Right atrium auricular region (tissue), 2 donors: ENCODE measurements around the gene TBKBP1. TPM values are rescaled to one million over a fixed set of nuclear protein-coding genes. Genes with fewer than 3 reads are reported as not detected.

Experiments
- DNase-seq: peaks from one replicate; pipeline ENCODE4 v3.0.0-alpha.2; 2019; ENCODE audit warnings: low spot score
- H3K27ac ChIP-seq, 2 donors: fragments of 200-600 bp; sonication (generic); 1 replicate in 1 of 2; 2 replicates in 1 of 2; pipeline ENCODE4 v1.5.1; 2016 to 2019
- H3K27me3 ChIP-seq, 2 donors: fragments of 200-600 bp; sonication (generic); one replicate each; pipeline versions ENCODE4 v1.5.1 to v1.6.0; 2017 to 2019
- H3K36me3 ChIP-seq: fragments of 200-600 bp; sonication (generic); one replicate; pipeline ENCODE4 v1.5.1; 2016
- H3K4me1 ChIP-seq, 2 donors: fragments of 200-600 bp; sonication (generic); one replicate each; pipeline versions ENCODE4 v1.5.1 to v1.6.0; 2017 to 2019
- H3K4me3 ChIP-seq, 2 donors: fragments of 200-600 bp; sonication (generic); 1 replicate in 1 of 2; 2 replicates in 1 of 2; pipeline ENCODE4 v1.5.1; 2017 to 2019; ENCODE audit warnings: mild to moderate bottlenecking in 1 of 2, moderate library complexity in 1 of 2
- H3K9me3 ChIP-seq, 2 donors: fragments of 200-600 bp; sonication (generic); one replicate each; pipeline ENCODE4 v1.5.1; 2019
- total RNA-seq, 2 donors: library from RNA; depleted of rRNA; stranded (reverse); fragments of >200 nt; gene quantifications; one replicate each; pipeline ENCODE4 v1.1.0, GENCODE V29; 2016
- TF ChIP-seq, protein P1 (sequence below), 2 donors: fragments of 200-600 bp; sonication (generic); IDR thresholded peaks; one replicate each; pipeline ENCODE4 v1.5.1; 2019; ENCODE audit warnings: antibody characterized with exemption in 2 of 2

TBKBP1 gene
- total RNA-seq, 2 donors from 2014 or later, result 10.9 to 13.7 TPM

DNA sequence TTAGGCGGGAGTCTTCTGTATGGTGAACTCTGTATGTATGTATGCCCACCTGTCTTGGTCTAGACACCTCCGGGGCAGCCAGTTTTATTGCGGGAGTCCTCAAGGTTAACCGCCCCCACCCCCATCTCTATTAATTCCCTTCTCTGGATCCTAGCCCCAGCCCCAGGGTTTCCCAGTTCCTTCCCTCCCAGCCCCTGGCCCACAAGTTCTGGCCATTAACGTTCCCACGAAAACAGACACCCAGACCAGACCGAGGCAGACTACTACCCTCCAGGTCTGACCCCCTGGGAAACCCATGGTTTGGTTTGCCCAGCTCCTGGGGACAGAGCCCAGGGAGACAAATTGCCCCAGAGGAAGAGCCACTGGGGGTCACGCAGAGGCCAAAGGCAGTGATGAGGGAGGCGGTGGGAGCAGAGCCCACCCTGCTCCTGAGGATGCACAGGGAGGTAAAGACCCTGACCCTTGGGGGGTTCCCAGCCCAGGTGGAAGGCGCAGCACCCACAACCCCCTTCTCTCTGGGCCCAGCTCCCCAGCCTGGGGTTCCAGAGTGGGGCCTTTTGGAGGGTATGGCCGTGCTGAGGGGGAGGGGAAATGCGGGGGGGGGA, 8.5 kb downstream of the TBKBP1 start:
- peaks cover 0 to 22% of the 10 kb centered on the region in 2 donors for H3K4me1 ChIP-seq

DNA sequence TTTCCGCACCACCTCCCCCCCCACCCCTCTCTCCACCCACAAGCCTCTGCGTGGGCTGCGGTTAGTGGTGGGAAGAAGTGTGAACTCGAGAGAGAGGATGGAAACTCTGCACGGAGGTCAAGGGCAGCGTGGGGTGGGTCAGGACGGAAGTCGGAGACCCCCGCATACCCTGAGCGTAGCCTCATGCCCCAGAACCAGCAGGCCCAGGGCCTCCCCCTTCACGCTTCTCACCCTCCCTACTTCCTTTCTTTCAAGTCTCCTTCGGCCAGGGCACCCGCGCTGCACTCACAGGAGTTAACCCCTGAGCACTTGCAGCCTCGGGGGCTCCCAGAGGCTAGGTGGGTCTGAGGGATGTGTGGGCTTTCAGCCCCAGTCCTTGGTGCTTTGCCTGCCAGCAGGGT, 9.2 kb downstream of the TBKBP1 start:
- DNase-seq, result no peak
- Histone ChIP-seq H3K9me3 (no peaks in the 10 kb centered on the region), H3K4me1 (peaks cover 0 to 29% of the 10 kb centered on the region in 2 donors), H3K36me3 (peaks cover 18% of the 10 kb centered on the region), H3K27ac (no peak overlapping the region), H3K4me3 (no peak overlapping the region), H3K27me3 (no peaks in the 10 kb centered on the region)
- TF ChIP-seq, protein P1, sequence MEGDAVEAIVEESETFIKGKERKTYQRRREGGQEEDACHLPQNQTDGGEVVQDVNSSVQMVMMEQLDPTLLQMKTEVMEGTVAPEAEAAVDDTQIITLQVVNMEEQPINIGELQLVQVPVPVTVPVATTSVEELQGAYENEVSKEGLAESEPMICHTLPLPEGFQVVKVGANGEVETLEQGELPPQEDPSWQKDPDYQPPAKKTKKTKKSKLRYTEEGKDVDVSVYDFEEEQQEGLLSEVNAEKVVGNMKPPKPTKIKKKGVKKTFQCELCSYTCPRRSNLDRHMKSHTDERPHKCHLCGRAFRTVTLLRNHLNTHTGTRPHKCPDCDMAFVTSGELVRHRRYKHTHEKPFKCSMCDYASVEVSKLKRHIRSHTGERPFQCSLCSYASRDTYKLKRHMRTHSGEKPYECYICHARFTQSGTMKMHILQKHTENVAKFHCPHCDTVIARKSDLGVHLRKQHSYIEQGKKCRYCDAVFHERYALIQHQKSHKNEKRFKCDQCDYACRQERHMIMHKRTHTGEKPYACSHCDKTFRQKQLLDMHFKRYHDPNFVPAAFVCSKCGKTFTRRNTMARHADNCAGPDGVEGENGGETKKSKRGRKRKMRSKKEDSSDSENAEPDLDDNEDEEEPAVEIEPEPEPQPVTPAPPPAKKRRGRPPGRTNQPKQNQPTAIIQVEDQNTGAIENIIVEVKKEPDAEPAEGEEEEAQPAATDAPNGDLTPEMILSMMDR (IDR thresholded peaks at IDR 0.05), result no peak

More for the DNA sequence above, 8.5 kb downstream of the TBKBP1 start:
- TF ChIP-seq, protein P1 (IDR thresholded peaks at IDR 0.05), result no peak
- Histone ChIP-seq H3K36me3 (peaks cover 18% of the 10 kb centered on the region), H3K27me3 (no peaks in the 10 kb centered on the region), H3K27ac (no peak overlapping the region), H3K4me3 (no peak overlapping the region), H3K9me3 (no peaks in the 10 kb centered on the region)
- no peak for DNase-seq

DNA sequence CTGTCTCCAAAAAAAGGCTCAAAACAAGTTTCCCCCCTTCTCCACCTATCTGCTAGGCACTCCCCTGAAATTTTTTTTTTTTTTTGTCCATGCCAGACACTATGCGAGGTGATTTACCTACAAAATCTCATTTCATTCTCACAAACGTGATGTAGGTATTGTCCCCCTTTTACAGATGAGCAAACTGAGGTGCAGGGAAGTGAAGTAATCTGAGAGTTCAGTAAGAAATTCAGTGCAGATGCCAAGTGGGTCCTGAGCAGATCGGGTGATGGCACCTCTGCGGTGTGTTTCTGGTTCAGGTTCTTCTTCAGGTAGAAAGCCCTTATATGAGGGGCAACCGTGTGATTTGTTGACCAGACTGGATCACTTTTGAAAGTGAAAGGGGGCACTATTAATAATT, 9.7 kb downstream of the TBKBP1 start:
- no peak overlapping the region for H3K27ac ChIP-seq
- TF ChIP-seq, protein P1 (IDR thresholded peaks at IDR 0.05), result no peak
- no peak for DNase-seq

DNA sequence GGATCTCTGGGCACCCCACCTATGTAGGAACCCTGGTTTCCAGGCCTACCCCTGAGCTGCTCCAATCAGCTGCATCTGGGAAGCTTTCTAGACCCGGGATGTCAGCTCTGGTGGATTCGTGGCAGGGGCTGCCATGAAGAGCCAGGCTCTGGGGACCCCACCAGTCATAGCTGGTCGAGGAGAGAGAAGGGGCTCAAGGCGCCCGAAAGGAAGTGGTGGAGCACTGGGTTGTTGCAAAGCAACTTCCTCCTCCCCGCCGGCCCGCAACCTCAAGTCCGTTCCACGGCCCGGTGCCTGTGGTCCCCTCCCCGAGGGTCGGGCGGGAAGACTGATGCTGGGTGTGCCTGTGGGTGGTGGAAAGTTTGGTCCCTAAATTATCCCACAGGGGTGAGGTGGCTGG, 10.2 kb downstream of the TBKBP1 start:
- no peaks in the 10 kb centered on the region for H3K9me3 ChIP-seq
- H3K36me3 ChIP-seq, result peaks cover 17% of the 10 kb centered on the region
- TF ChIP-seq, protein P1 (IDR thresholded peaks at IDR 0.05), result no peak
- no peaks in the 10 kb centered on the region for H3K27me3 ChIP-seq
- H3K27ac ChIP-seq, result no peak overlapping the region
- no peak for DNase-seq
- peaks cover 0 to 34% of the 10 kb centered on the region in 2 donors for H3K4me1 ChIP-seq
- no peak overlapping the region for H3K4me3 ChIP-seq

More for the DNA sequence above, 9.7 kb downstream of the TBKBP1 start:
- Histone ChIP-seq H3K9me3 (no peaks in the 10 kb centered on the region), H3K27me3 (no peaks in the 10 kb centered on the region), H3K36me3 (peaks cover 18% of the 10 kb centered on the region), H3K4me3 (no peak overlapping the region), H3K4me1 (peaks cover 0 to 32% of the 10 kb centered on the region in 2 donors)

DNA sequence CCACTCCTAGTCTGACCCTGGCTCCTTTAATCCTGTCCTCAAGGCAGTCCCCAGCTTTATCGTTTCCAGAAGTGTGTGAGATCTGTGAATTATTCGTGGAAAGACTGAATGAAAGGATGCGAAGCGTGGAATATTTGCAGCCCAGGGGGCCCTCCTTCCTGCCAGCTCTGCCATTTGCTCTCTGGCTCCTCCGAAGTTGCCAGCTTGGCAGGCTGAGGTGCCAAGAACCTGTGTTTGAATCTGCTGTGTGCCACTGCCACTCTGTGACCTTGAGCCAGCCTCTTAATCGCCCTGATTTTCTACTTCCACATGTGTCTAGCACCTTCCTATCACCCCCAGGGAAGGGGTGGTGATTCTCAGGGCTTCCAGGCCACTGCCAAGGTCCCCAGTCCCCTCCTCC, 10.8 kb downstream of the TBKBP1 start:
- no peak overlapping the region for H3K27ac ChIP-seq
- H3K36me3 ChIP-seq, result peaks cover 11% of the 10 kb centered on the region
- H3K27me3 ChIP-seq, result no peaks in the 10 kb centered on the region
- no peak overlapping the region for H3K4me3 ChIP-seq
- H3K4me1 ChIP-seq, result peaks cover 0 to 38% of the 10 kb centered on the region in 2 donors
- DNase-seq, result no peak
- H3K9me3 ChIP-seq, result no peaks in the 10 kb centered on the region
- TF ChIP-seq, protein P1 (IDR thresholded peaks at IDR 0.05), result no peak
